Activated effector memory CD4-positive, alpha-beta T cell treated with Interleukin-2 at 50 U/mL for 16 hours (primary cell): ENCODE measurements around the gene TMEM231.
"Not testable (repeated sequence)": the region's sequence is repeated elsewhere in the genome, so short reads cannot be mapped to it uniquely, and the experiment has no call there.

ENCODE experiments used
- DNase-seq: peaks from one replicate; pipeline ENCODE4 v3.0.0-alpha.2; 2020

TMEM231 gene

GRCh38 chr16:75555707-75556430, at the start of gene TMEM231:
Gene TMEM231 (minus strand): TSS chr16:75556252. CDS start chr16:75556209, 43 bp downstream.
- DNase-seq: peak; percentile 95

GRCh38 chr16:75603241-75603640, 47.2 kb upstream of the TMEM231 start:
- DNase-seq: no peak

GRCh38 chr16:75599452-75600277, 43.6 kb upstream of the TMEM231 start:
- DNase-seq: no peak

- no peak for DNase-seq
These were observed 38.1 kb upstream of the TMEM231 start for GRCh38 chr16:75593825-75594820.

- no peak for DNase-seq
These were observed 37.3 kb upstream of the TMEM231 start for GRCh38 chr16:75593308-75593707.

GRCh38 chr16:75591927-75592326, 35.9 kb upstream of the TMEM231 start:
- DNase-seq: not testable (repeated sequence)

GRCh38 chr16:75590920-75591843, 35.1 kb upstream of the TMEM231 start:
- no peak for DNase-seq

- no peak for DNase-seq
These were observed 33.3 kb upstream of the TMEM231 start for GRCh38 chr16:75589306-75589705.

- no peak for DNase-seq
These were observed 32.7 kb upstream of the TMEM231 start for GRCh38 chr16:75588716-75589115.

GRCh38 chr16:75584108-75584507, 28.1 kb upstream of the TMEM231 start:
- DNase-seq: no peak

GRCh38 chr16:75579281-75579834, 23.3 kb upstream of the TMEM231 start:
- DNase-seq: no peak

- no peak for DNase-seq
These were observed 22.7 kb upstream of the TMEM231 start for GRCh38 chr16:75578725-75579124.

GRCh38 chr16:75578212-75578611, 22.2 kb upstream of the TMEM231 start:
- DNase-seq: no peak

GRCh38 chr16:75576384-75576811, 20.3 kb upstream of the TMEM231 start:
- DNase-seq: no peak

- no peak for DNase-seq
These were observed 19.9 kb upstream of the TMEM231 start for GRCh38 chr16:75575958-75576357.

- no peak for DNase-seq
These were observed 17.9 kb upstream of the TMEM231 start for GRCh38 chr16:75573955-75574354.

- DNase-seq: no peak
These were observed 17.0 kb upstream of the TMEM231 start for GRCh38 chr16:75572864-75573542.

- no peak for DNase-seq
These were observed 14.5 kb upstream of the TMEM231 start for GRCh38 chr16:75570396-75571065.

- DNase-seq: no peak
These were observed 11.9 kb upstream of the TMEM231 start for GRCh38 chr16:75567911-75568310.

- DNase-seq: no peak
These were observed 10.8 kb upstream of the TMEM231 start for GRCh38 chr16:75566758-75567255.
